ENCODE measurements around the gene STX12.

GRCh38 chr1:27809883-27810282, 36.9 kb downstream of the STX12 start:
- TF ChIP-seq RAD21 (IDR thresholded peaks at IDR 0.05; ENCODE audit: low read length) (no peak), POLR2A (IDR thresholded peaks at IDR 0.05; ENCODE audit: low read depth, low read length) (no peak), CTCF (conservative IDR thresholded peaks at IDR 0.05; ENCODE audit: low read depth, low read length) (no peak), SMC3 (IDR thresholded peaks at IDR 0.05; ENCODE audit: low read depth, low read length) (no peak), CEBPB (IDR thresholded peaks at IDR 0.05; ENCODE audit: low read depth, low read length) (no peak), CHD1 (IDR thresholded peaks at IDR 0.05; ENCODE audit: low read depth, low read length) (no peak), MAFK (IDR thresholded peaks at IDR 0.05; ENCODE audit: low read depth, low read length) (no peak)

Data from IMR-90 (cell line).